ENCODE data around the gene TRIM46. TPM values are rescaled to one million over a fixed set of nuclear protein-coding genes. Genes with fewer than 3 reads are reported as not detected.
"Not testable (repeated sequence)": the region's sequence is repeated elsewhere in the genome, so short reads cannot be mapped to it uniquely, and the experiment has no call there.

TRIM46 gene
- total and polyA plus RNA-seq, 3 experiments from 2014 or later, result 0.99 to 7.3 (median 6.4) TPM

- no peaks in the 10 kb centered on the region for H3K9me3 Mint-ChIP-seq
- ChIA-PET POLR2A (no interaction called here), CTCF (interaction anchor here (1.0 kb wide), 1 partner anchor 40 kb away, joined by 3 read pairs; no protein-coding TSS in a partner anchor)
- no peaks in the 10 kb centered on the region for H3K27me3 ChIP-seq (ENCODE audit: insufficient read depth, low read length, poor library complexity, severe bottlenecking)
- peak in 1 of 5 donors; percentile 26 for DNase-seq
- peak overlapping the region in 2 of 8 donors; percentile 90 to 92 for H3K27ac Mint-ChIP-seq
- H3K27ac ChIP-seq (ENCODE audit: low read depth, low read length), result no peak overlapping the region
- H3K36me3 ChIP-seq (ENCODE audit: insufficient read depth, low read length), result no peaks in the 10 kb centered on the region
- H3K4me3 ChIP-seq (ENCODE audit: low read length), result no peak overlapping the region
- no peaks in the 10 kb centered on the region for H3K9me3 ChIP-seq (ENCODE audit: low read length)
- no peaks in the 10 kb centered on the region for H3K27me3 Mint-ChIP-seq
- H3K4me1 Mint-ChIP-seq, result peaks cover 8 to 13% (median 12%) of the 10 kb centered on the region in 3 donors
- H3K4me3 Mint-ChIP-seq, result peak overlapping the region in 2 of 7 donors; percentile 31 to 33
- H3K36me3 Mint-ChIP-seq, result peaks cover 0 to 6% (median 3%) of the 10 kb centered on the region in 3 donors
- H3K4me1 ChIP-seq (ENCODE audit: insufficient read depth, low read length), result peaks cover 5% of the 10 kb centered on the region
Observed at GRCh38 chr1:155187456-155187891, 13.8 kb downstream of the TRIM46 start.

DNA sequence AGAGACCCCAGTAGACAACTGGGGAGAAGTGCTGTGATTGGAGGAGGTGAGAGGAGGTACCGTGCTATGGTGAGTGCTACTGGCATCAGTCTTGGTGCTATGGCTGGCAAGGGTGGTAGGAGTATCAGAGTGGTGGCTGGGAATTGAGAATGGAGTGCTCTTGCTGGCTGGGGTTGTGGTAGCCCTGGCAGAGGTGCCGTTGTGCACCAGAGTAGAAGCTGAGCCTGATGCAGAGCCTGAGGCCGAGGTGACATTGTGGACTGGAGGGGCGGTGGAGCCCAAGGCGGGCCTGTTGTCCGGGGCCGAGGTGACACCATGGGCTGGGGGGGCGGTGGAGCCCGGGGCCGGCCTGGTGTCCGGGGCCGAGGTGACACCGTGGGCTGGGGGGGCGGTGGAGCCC lies 14.6 kb downstream of the TRIM46 start:
- no peaks in the 10 kb centered on the region for H3K27me3 Mint-ChIP-seq

GRCh38 chr1:155189926-155190325 lies 16.3 kb downstream of the TRIM46 start:
- not testable (repeated sequence) for H3K36me3 Mint-ChIP-seq
- peaks cover 28 to 37% (median 31%) of the 10 kb centered on the region in 3 donors for H3K4me1 Mint-ChIP-seq

More for the DNA sequence above, 14.6 kb downstream of the TRIM46 start:
- ChIA-PET CTCF (interaction anchor here (1.0 kb wide), 1 partner anchor 39 kb away, joined by 3 read pairs; no protein-coding TSS in a partner anchor), POLR2A (no interaction called here)
- Mint-ChIP-seq H3K27ac (peak overlapping the region; percentile 30 to 95 (median 76)), H3K4me1 (peaks cover 13 to 21% (median 15%) of the 10 kb centered on the region in 3 donors), H3K36me3 (peaks cover 0 to 4% (median 2%) of the 10 kb centered on the region in 3 donors), H3K4me3 (peak overlapping the region in 5 of 7 donors; percentile 1 to 72 (median 21)), H3K9me3 (no peaks in the 10 kb centered on the region)
- Histone ChIP-seq H3K27me3 (ENCODE audit: insufficient read depth, low read length, poor library complexity, severe bottlenecking) (no peaks in the 10 kb centered on the region), H3K9me3 (ENCODE audit: low read length) (no peaks in the 10 kb centered on the region), H3K4me3 (ENCODE audit: low read length) (no peak overlapping the region), H3K4me1 (ENCODE audit: insufficient read depth, low read length) (peaks cover 11% of the 10 kb centered on the region), H3K27ac (ENCODE audit: low read depth, low read length) (no peak overlapping the region), H3K36me3 (ENCODE audit: insufficient read depth, low read length) (no peaks in the 10 kb centered on the region)
- peak in 1 of 5 donors; percentile 37 for DNase-seq

GRCh38 chr1:155191904-155192303 lies 18.3 kb downstream of the TRIM46 start:
- H3K27ac ChIP-seq (ENCODE audit: low read depth, low read length), result peak overlapping the region; percentile 49
- no peaks in the 10 kb centered on the region for H3K9me3 ChIP-seq (ENCODE audit: low read length)
- POLR2A ChIA-PET, result interaction anchor here (0.6 to 3.1 kb wide), 2 partner anchors 17 to 63 kb away, joined by 6 to 16 read pairs; no protein-coding TSS in a partner anchor
- DNase-seq, result peak in 1 of 5 donors; percentile 51
- H3K4me3 Mint-ChIP-seq, result peak overlapping the region in 5 of 7 donors; percentile 21 to 65 (median 46)
- no peaks in the 10 kb centered on the region for H3K27me3 ChIP-seq (ENCODE audit: insufficient read depth, low read length, poor library complexity, severe bottlenecking)
- CTCF ChIA-PET, result interaction anchor here (1.1 to 1.8 kb wide), 2 partner anchors 11 to 15 kb away, joined by 4 read pairs; no protein-coding TSS in a partner anchor
- no peaks in the 10 kb centered on the region for H3K9me3 Mint-ChIP-seq
- peak overlapping the region in 7 of 8 donors; percentile 38 to 89 (median 60) for H3K27ac Mint-ChIP-seq
- H3K36me3 ChIP-seq (ENCODE audit: insufficient read depth, low read length), result no peaks in the 10 kb centered on the region
- no peaks in the 10 kb centered on the region for H3K36me3 Mint-ChIP-seq
- no peak overlapping the region for H3K4me3 ChIP-seq (ENCODE audit: low read length)
- H3K4me1 Mint-ChIP-seq, result peaks cover 31 to 45% (median 31%) of the 10 kb centered on the region in 3 donors
- H3K4me1 ChIP-seq (ENCODE audit: insufficient read depth, low read length), result peaks cover 24% of the 10 kb centered on the region
- no peaks in the 10 kb centered on the region for H3K27me3 Mint-ChIP-seq

More at GRCh38 chr1:155189926-155190325, 16.3 kb downstream of the TRIM46 start:
- H3K4me3 Mint-ChIP-seq; H3K4me3 ChIP-seq (ENCODE audit: low read length); H3K27ac Mint-ChIP-seq; H3K27me3 Mint-ChIP-seq; H3K27ac ChIP-seq (ENCODE audit: low read depth, low read length); H3K36me3 ChIP-seq (ENCODE audit: insufficient read depth, low read length); H3K9me3 Mint-ChIP-seq; CTCF ChIA-PET; POLR2A ChIA-PET; H3K9me3 ChIP-seq (ENCODE audit: low read length); H3K27me3 ChIP-seq (ENCODE audit: insufficient read depth, low read length, poor library complexity, severe bottlenecking): not testable (repeated sequence)
- H3K4me1 ChIP-seq (ENCODE audit: insufficient read depth, low read length), result peaks cover 24% of the 10 kb centered on the region
- peak in 1 of 5 donors; percentile 28 for DNase-seq

DNA sequence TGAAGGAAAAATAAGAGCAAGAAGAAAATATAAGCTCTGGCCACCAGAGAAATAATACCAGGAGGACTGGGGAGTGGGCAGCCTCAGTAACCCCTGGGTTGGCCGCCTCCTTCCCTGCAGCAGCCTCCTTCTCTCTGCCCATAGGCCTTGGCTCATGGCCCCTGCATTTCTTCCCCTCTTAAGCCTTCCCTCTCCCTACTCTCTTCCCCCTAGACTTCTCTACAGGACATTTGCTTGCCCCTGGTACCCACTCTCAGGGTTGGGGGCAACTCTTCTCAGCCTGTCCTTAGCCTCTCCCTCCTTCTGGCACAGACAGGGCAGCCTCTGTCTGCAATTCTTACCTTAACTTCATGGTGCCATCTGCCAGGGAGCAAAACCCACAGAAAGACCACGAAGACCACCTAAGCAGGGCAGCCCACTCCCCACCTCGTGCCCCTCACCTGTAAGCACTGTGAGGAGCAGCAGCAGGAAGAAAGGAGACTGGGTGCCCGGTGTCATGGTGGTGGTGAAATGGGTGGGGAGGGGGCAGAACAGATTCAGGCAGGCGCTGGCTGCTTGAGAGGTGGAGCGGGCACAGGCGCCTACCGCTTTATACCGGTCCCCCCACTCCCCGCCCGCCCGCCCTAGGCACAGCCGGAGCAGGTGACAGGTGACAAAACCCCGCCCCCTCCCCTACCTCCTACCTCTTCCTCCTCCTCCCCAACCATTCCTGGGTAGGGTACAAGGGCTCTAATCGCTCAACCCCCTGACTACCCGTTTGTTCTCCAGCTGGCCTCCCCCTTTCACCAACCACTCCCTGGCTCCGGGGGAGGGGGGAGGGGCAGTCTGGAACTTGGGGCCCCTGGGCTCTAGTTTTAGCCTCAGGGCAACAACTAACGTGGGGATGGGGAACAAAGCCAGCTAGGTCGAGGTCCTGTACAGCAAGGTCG lies 19.0 kb downstream of the TRIM46 start:
- POLR2A ChIA-PET, result interaction anchor here (0.6 to 3.1 kb wide), 5 partner anchors 16 to 62 kb away, joined by 3 to 16 read pairs (median 6); no protein-coding TSS in a partner anchor
- no peaks in the 10 kb centered on the region for H3K27me3 Mint-ChIP-seq
- H3K27ac Mint-ChIP-seq, result peak overlapping the region; percentile 78 to 99 (median 98)
- H3K4me1 Mint-ChIP-seq, result peaks cover 31 to 45% (median 31%) of the 10 kb centered on the region in 3 donors
- no peaks in the 10 kb centered on the region for H3K9me3 Mint-ChIP-seq
- peak overlapping the region; percentile 78 for H3K4me3 ChIP-seq (ENCODE audit: low read length)
- no peaks in the 10 kb centered on the region for H3K36me3 ChIP-seq (ENCODE audit: insufficient read depth, low read length)
- H3K9me3 ChIP-seq (ENCODE audit: low read length), result no peaks in the 10 kb centered on the region
- H3K4me1 ChIP-seq (ENCODE audit: insufficient read depth, low read length), result peaks cover 24% of the 10 kb centered on the region
- no peaks in the 10 kb centered on the region for H3K27me3 ChIP-seq (ENCODE audit: insufficient read depth, low read length, poor library complexity, severe bottlenecking)
- no peaks in the 10 kb centered on the region for H3K36me3 Mint-ChIP-seq
- peak overlapping the region; percentile 89 for H3K27ac ChIP-seq (ENCODE audit: low read depth, low read length)
- H3K4me3 Mint-ChIP-seq, result peak overlapping the region; percentile 83 to 95 (median 89)
- CTCF ChIA-PET, result interaction anchor here (0.9 to 3.0 kb wide), 17 partner anchors 7 to 206 kb away, joined by 3 to 84 read pairs (median 5); partner anchors contain the start of genes ADAM15, KRTCAP2, MTX1 and THBS3
- DNase-seq, result peak in 4 of 5 donors; percentile 9 to 58 (median 30)

DNA sequence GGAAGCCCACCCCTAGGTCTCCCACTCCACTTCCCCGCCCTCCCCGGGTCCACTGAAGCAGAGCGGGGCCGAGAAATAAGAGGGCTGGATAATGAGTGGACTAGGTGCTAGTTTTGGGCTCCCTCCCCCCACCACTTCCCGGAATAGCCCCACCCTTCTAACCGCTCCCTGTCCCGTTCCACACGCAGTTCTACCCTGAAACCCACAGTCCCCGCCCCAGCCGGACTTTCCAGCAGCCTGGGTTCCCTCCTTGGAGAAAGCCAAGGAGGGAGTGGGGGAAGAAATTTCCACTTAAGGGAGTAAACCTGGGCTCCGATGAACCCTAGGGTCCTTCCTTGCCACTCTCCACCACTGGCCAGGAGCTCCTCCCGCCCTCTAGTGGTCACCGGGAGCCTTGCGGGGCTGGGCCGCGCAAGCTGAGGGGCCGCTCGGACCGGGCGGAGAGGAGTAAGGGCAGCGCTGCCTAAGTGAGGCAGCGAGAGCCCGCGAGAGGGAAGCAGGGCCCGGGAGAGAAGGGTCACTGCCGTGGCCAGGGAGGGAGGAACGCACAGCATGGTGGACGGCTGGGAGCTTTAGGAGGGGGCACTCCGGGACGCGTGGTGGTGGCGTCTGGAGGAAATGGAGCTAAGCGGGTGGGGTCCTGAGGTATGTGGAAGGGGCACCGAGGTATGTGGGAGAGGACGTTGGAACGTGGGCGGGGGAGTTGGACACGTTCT lies 19.8 kb downstream of the TRIM46 start:
- Mint-ChIP-seq H3K4me3 (peak overlapping the region; percentile 83 to 95 (median 89)), H3K27me3 (no peaks in the 10 kb centered on the region), H3K9me3 (no peaks in the 10 kb centered on the region), H3K36me3 (peaks cover 0 to 3% (median 0%) of the 10 kb centered on the region in 3 donors), H3K27ac (peak overlapping the region; percentile 94 to 100 (median 98)), H3K4me1 (peaks cover 25 to 39% (median 26%) of the 10 kb centered on the region in 3 donors)
- Histone ChIP-seq H3K36me3 (ENCODE audit: insufficient read depth, low read length) (no peaks in the 10 kb centered on the region), H3K4me1 (ENCODE audit: insufficient read depth, low read length) (peaks cover 24% of the 10 kb centered on the region), H3K27ac (ENCODE audit: low read depth, low read length) (peak overlapping the region; percentile 89), H3K27me3 (ENCODE audit: insufficient read depth, low read length, poor library complexity, severe bottlenecking) (no peaks in the 10 kb centered on the region), H3K9me3 (ENCODE audit: low read length) (no peaks in the 10 kb centered on the region), H3K4me3 (ENCODE audit: low read length) (peak overlapping the region; percentile 78)
- CTCF ChIA-PET, result interaction anchor here (0.6 to 3.0 kb wide), 22 partner anchors 8 to 414 kb away, joined by 3 to 84 read pairs (median 5); partner anchors contain the start of genes ADAM15, KRTCAP2, MTX1 and SLC50A1
- peak; percentile 55 to 78 (median 58) for DNase-seq
- POLR2A ChIA-PET, result interaction anchor here (0.7 to 3.1 kb wide), 6 partner anchors 16 to 457 kb away, joined by 3 to 16 read pairs (median 6); partner anchors contain the start of gene KRTCAP2

- H3K4me3 Mint-ChIP-seq, result peak overlapping the region; percentile 83 to 95 (median 89)
- not testable (repeated sequence) for H3K27me3 Mint-ChIP-seq; H3K36me3 ChIP-seq (ENCODE audit: insufficient read depth, low read length); H3K9me3 ChIP-seq (ENCODE audit: low read length); H3K27me3 ChIP-seq (ENCODE audit: insufficient read depth, low read length, poor library complexity, severe bottlenecking); H3K36me3 Mint-ChIP-seq; H3K9me3 Mint-ChIP-seq; DNase-seq
- ChIA-PET CTCF (interaction anchor here (0.6 to 3.0 kb wide), 22 partner anchors 8 to 414 kb away, joined by 3 to 84 read pairs (median 5); partner anchors contain the start of genes ADAM15, CLK2, KRTCAP2 and MTX1), POLR2A (interaction anchor here (0.7 to 3.1 kb wide), 9 partner anchors 15 to 457 kb away, joined by 3 to 16 read pairs (median 5); partner anchors contain the start of genes KRTCAP2 and MTX1)
- H3K27ac ChIP-seq (ENCODE audit: low read depth, low read length), result peak overlapping the region; percentile 89
- peaks cover 25 to 39% (median 26%) of the 10 kb centered on the region in 3 donors for H3K4me1 Mint-ChIP-seq
- peaks cover 24% of the 10 kb centered on the region for H3K4me1 ChIP-seq (ENCODE audit: insufficient read depth, low read length)
- peak overlapping the region; percentile 94 to 100 (median 98) for H3K27ac Mint-ChIP-seq
- peak overlapping the region; percentile 78 for H3K4me3 ChIP-seq (ENCODE audit: low read length)
Observed at GRCh38 chr1:155193991-155194240, 20.3 kb downstream of the TRIM46 start.
